GM03348 (cell line): ENCODE measurements around the gene TTC5.
"Not testable (repeated sequence)": the region's sequence is repeated elsewhere in the genome, so short reads cannot be mapped to it uniquely, and the experiment has no call there.

ENCODE experiments used
- DNase-seq: peaks from one replicate; pipeline ENCODE4 v3.0.0; 2012; ENCODE audit warnings: low spot score

The TTC5 gene

DNA sequence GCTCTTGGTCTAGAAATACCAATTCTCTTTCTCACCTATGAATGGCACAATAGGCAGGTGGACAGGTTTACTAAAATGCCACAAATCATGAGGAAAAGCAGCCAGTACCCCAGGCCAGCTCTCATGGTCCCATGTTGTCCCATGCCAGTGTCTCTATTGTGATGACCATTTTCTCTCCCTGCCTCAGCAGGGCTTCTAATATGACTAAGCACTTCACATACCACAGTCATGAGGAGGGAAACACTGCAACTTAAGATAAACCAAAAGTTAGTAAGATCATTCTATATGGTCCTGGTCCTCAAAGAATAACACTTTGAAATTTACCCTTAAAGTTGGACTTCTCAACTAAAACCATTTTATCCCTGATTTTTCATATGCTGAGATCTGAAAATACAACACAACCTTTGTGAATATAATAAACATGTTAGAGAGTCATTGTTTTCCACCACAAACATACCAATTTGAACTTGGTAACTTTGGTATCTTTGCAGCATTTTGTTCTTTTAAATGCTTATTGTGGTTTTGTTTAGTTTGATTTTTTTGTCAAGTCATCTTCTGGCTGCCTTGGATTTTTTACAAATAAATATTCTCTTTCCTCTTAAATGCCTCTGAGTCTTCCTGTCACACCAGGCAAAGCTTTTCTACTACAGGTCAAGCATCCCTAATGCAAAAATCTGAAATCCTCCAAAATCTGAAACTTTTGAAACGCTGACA, 3.6 kb downstream of the TTC5 start:
- DNase-seq: peak; percentile 18

DNA sequence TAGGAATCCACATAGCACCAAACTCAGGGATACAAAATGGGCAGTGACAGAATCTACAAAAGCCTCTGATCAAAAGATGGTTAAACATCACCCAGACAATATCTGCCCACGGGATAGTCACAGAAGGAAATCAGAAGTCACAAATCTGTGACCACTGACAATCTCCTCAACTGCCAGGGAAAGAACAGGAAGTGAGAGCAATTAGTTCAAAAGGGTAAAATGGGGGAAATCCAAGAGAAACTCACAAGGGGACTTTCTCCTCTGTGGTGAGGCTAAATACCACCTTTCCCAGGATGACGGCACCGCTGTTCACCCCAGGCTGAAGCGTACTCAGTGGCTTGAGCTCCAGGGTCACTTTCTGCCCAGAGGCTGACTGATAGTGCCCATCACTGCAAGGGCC, 10.7 kb downstream of the TTC5 start:
- DNase-seq: no peak

DNA sequence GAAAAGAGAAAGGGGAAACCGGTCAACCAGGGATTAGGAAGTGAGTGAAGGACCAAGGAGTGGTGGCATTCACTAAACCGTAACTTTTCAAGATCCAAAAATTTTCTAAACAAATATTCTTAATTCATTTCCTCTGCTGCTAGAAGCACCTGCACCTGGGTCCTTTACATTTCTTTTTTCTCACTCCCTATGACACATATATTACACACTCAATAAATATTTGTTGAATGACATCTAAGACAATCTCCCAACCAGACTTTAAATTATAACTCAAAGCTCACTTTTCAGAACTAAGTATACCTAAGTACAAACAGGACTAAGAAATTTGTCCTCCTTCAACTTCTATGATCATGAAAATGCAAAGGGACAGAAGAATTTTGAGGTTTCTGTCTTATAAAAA, 11.1 kb downstream of the TTC5 start:
- no peak for DNase-seq

DNA sequence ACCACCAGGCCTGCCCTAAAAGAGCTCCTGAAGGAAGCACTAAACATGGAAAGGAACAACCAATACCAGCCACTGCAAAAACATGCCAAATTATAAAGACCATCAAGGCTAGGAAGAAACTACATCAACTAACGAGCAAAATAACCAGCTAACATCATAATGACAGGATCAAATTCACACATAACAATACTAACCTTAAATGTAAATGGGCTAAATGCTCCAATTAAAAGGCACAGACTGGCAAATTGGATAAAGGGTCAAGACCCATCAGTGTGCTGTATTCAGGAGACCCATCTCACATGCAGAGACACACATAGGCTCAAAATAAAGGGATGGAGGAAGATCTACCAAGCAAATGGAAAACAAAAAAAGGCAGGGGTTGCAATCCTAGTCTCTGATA, 23.8 kb downstream of the TTC5 start:
- DNase-seq: not testable (repeated sequence)

DNA sequence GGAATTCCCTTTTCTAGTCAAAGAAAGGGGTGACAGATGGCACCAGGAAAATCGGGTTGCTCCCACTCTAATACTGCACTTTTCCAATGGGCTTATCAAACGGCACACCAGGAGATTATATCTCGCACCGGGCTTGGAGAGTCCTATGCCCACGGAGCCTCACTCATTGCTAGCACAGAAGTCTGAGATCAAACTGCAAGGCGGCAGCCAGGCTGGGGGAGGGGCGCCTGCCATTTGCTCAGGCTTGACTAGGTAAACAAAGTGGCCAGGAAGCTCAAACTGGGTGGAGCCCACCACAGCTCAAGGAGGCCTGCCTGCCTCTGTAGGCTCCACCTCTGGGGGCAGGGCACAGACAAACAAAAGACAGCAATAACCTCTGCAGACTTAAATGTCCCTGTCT, 25.5 kb downstream of the TTC5 start:
- not testable (repeated sequence) for DNase-seq

DNA sequence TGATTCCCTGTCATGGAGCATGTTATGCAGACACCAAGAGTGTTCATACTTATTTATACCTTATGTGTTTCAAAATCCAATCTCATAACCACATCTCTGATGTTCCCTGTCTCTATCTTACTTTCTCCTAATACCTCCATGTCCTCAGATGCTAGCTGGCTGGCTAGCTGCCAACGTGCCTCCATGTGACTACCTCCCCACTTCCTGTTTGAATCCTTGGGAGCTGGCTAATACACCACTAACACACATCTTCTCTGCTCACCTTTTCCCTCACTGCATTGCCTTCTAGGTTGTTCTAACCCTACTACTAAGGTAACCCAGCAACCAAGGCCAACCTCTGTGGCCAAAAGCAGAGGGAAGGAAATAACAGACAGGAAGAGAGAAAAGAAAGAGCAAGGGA, 27.3 kb downstream of the TTC5 start:
- DNase-seq: no peak

DNA sequence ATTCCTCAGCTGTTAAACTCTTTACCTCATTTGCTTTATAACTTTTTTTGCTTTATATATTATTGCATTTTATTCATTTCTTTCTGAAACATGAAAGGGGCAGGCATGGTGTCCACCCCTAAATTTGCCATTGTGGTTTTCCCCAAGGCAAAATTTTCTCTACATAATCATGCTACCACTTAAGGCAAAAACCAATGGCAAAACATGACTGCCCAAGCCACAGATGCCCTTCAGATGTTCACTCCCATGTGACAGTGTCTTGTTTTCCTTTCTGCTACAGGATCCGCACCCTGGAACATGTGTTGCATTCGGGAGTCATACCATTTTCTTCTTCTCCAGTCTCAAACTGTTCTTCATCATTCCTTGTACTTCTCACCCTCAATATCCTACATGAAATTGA, 28.3 kb downstream of the TTC5 start:
- no peak for DNase-seq

DNA sequence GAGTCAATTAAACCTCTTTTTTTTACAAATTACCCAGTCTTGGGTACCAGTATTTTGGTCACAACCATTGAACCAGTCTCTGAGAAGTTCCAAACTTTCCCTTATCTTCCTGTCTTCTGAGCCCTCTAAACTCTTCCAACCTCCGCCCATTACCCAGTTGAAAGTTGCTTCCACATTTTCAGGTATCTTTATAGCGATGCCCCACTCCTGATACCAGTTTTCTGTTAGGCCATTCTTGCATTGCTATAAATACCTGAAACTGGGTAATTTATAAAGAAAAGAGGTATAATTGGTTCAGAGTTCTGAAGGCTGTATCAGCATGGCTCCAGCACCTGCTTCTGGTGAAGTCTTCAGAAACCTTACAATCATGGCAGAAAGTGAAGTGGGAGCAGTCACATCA, 31.7 kb downstream of the TTC5 start:
- no peak for DNase-seq

DNA sequence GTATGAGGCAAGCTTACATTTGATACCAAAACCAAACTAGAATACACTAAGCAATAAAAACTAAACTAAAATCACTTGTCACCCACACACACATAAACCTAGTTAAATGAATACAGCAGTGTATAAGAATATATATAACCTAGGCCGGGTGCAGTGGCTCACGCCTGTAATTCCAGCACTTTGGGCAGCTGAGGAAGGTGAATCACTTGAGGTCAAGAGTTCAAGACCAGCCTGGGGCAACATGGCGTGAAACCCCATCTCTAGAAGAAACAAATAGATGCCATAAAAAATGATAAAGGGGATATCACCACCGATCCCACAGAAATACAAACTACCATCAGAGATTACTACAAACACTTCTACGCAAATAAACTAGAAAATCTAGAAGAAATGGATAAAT, 41.4 kb downstream of the TTC5 start:
- not testable (repeated sequence) for DNase-seq

DNA sequence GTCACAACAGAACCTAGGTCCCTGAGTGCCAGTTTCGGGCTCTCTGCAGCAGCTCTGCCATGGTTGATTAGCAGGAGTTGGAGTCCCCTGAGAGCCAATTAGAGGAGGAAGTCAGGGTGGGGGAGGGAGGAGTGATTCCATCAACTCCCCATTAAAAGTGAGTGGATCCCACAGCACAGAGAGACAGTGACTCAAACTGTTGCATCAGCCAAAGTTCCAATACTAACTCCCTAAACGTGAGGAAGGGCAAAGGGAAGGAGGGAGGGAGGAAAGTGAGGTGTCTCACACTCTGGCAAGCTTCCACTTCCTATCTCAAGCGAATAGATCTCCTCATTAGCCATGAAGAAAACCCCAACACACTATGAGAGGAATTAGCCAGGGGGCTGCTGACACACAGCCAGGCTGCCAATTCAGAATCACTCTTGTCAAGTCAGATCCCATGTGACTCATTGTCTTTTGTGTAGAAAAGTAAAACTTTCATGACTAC, 43.1 kb downstream of the TTC5 start:
- peak; percentile 32 for DNase-seq

DNA sequence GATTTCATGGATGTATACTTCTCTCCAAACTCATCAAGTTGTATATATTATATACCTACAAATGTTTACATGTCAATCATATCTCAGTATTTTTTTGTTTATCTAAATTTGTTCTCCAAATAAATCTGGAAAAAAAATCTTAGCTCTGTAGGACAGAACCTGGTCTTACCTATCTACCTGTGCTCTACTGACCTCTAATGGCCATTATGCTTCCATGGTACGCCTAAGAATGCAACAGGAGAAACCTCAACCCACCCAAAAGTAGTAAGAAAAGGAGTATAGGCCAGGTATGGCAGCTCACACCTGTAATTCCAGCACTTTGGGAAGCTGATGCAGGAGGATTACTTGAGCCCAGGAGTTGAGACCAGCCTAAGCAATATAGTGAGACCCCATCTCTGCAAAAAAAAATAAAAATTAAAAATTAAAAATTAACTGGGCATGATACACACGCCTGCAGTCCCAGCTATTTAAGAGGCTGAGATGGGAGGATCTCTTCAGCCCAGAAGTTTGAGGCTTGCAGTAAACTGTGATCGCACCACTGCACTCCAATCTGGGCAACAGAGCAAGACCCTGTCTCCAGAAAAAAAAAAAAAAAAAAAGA, 58.0 kb downstream of the TTC5 start:
- no peak for DNase-seq
